Astrocyte (in vitro differentiated cells and primary cell): ENCODE measurements around the gene IFI30. TPM values are rescaled to one million over a fixed set of nuclear protein-coding genes. Genes with fewer than 3 reads are reported as not detected.

Experiments
- DNase-seq: peaks from one replicate; pipeline ENCODE4 v3.0.0-alpha.2; 2010; ENCODE audit warnings: low read depth
- FAIRE-seq: peaks from 2 replicates; lab custom pipeline; 2011; peaks lifted over from hg19 to GRCh38; lab: Jason Lieb, UNC
- H2AFZ ChIP-seq: 2 replicates; pipeline ENCODE4 v1.6.0; 2012; ENCODE audit warnings: low read depth, low read length, inconsistent platforms
- H3K27ac ChIP-seq: 2 replicates; pipeline ENCODE4 v1.5.1; 2011; ENCODE audit warnings: low read depth, low read length, inconsistent platforms
- H3K27me3 ChIP-seq: 2 replicates; pipeline ENCODE4 v1.6.0; 2011; ENCODE audit warnings: low read length, inconsistent platforms; ENCODE audit not compliant: insufficient read depth
- H3K36me3 ChIP-seq: 2 replicates; pipeline ENCODE4 v1.5.1; 2011; ENCODE audit warnings: low read length, inconsistent platforms; ENCODE audit not compliant: insufficient read depth
- H3K4me1 ChIP-seq: 2 replicates; pipeline ENCODE4 v1.5.1; 2011; ENCODE audit warnings: low read length, inconsistent platforms; ENCODE audit not compliant: insufficient read depth
- H3K4me2 ChIP-seq: 2 replicates; pipeline ENCODE4 v1.6.0; 2012; ENCODE audit warnings: low read length, inconsistent platforms
- H3K4me3 ChIP-seq: 2 replicates; pipeline ENCODE4 v1.5.1; 2011; ENCODE audit warnings: low read depth, mild to moderate bottlenecking, low read length, inconsistent platforms; ENCODE audit not compliant: insufficient read depth
- H3K79me2 ChIP-seq: 2 replicates; pipeline ENCODE4 v1.6.0; 2012; ENCODE audit warnings: mild to moderate bottlenecking, low read length, inconsistent platforms; ENCODE audit not compliant: insufficient read depth
- H3K9ac ChIP-seq: 2 replicates; pipeline ENCODE4 v1.6.0; 2012; ENCODE audit warnings: mild to moderate bottlenecking, low read length, inconsistent platforms
- H3K9me3 ChIP-seq: 2 replicates; pipeline ENCODE4 v1.5.1; 2012; ENCODE audit warnings: low read depth, mild to moderate bottlenecking, low read length, inconsistent platforms; ENCODE audit not compliant: insufficient read depth
- H4K20me1 ChIP-seq: 2 replicates; pipeline ENCODE4 v1.6.0; 2012; ENCODE audit warnings: low read length, inconsistent platforms; ENCODE audit not compliant: insufficient read depth
- H3K27ac Mint-ChIP-seq: one replicate; pipeline ENCODE4 v1.8.0; 2021; ENCODE audit warnings: mild to moderate bottlenecking, mixed read lengths; ENCODE audit not compliant: unreplicated experiment
- H3K27me3 Mint-ChIP-seq: one replicate; pipeline ENCODE4 v1.8.0; 2021; ENCODE audit warnings: low read depth, mixed read lengths; ENCODE audit not compliant: unreplicated experiment
- H3K36me3 Mint-ChIP-seq: one replicate; pipeline ENCODE4 v1.8.0; 2021; ENCODE audit warnings: low read depth, mixed read lengths; ENCODE audit not compliant: unreplicated experiment
- H3K4me1 Mint-ChIP-seq: one replicate; pipeline ENCODE4 v1.8.0; 2021; ENCODE audit warnings: low read depth, mixed read lengths; ENCODE audit not compliant: unreplicated experiment
- H3K4me3 Mint-ChIP-seq: one replicate; pipeline ENCODE4 v1.8.0; 2021; ENCODE audit warnings: mild to moderate bottlenecking, moderate library complexity, mixed read lengths; ENCODE audit not compliant: unreplicated experiment
- H3K9me3 Mint-ChIP-seq: one replicate; pipeline ENCODE4 v1.8.0; 2021; ENCODE audit warnings: mild to moderate bottlenecking, mixed read lengths; ENCODE audit not compliant: unreplicated experiment
- EZH2 ChIP-seq: IDR thresholded peaks from 2 replicates; pipeline ENCODE4 v1.6.1; 2012; ENCODE audit warnings: mild to moderate bottlenecking, low read length, inconsistent platforms; ENCODE audit not compliant: insufficient read depth
- total RNA-seq: library from RNA; stranded (reverse); gene quantifications from 2 replicates; pipeline ENCODE4 v1.2.1, GENCODE V29; 2021
- TF ChIP-seq, protein P1 (sequence below): IDR thresholded peaks from 2 replicates; pipeline ENCODE4 v1.5.1; 2011; ENCODE audit warnings: low read depth, mild to moderate bottlenecking, inconsistent platforms, low read length, moderate library complexity; ENCODE audit not compliant: insufficient read depth

The IFI30 gene
- total RNA-seq, 1 donor from 2014 or later = 2.3 TPM

DNA sequence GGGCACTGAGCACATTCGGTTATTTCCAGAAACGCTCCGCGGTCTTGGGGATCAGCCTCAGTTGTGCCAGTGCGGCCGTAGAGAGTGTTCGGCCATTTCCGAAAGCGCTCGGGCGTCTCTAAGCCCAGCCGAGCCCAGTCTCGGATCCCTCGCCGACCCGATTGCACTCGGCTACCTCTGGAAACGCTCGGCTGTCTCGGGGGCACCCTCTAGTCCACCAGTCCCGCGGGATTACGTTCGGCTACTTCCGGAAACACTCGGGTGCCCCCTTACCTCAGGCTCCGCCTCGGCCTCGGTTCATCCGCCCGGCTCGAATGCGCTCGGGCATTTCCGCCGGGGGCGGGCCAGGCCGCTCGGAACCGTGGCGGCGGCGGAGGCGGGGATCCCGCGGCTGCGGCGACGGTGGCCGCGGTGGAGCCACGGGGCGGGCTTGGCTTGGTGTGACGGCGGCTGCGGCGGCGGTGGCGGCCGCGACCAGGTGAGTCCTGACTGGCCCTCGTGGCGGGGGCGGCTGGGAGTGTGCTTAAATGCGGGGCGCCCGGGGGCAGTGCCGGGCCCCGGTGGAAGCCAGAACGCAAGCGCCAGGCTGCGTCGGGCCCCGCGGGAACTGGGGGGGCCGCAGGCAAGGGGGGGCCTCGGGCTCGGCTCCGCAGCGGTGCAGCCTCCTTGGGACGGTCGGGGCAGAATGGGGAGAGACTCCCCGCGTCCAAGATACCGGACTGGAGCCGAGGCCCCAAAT lies 20.6 kb upstream of the IFI30 start, which contains the start of gene PIK3R2:
TSS of gene PIK3R2 (plus strand) at position 347 of the 739 bp plus-strand sequence. CDS start 2,717 bp downstream, outside the sequence.
- peak; percentile 96 for FAIRE-seq
- Histone ChIP-seq H3K4me2 (peak within 1 kb of the TSS; percentile 94), H2AFZ (peak within 1 kb of the TSS; percentile 82), H3K4me1 (peaks cover 23% of the 10 kb centered on the region), H3K27me3 (no peaks in the 10 kb centered on the region), H4K20me1 (peaks cover 28% of the 10 kb centered on the region), H3K4me3 (peak within 1 kb of the TSS; percentile 76), H3K36me3 (peaks cover 2% of the 10 kb centered on the region), H3K27ac (peak within 1 kb of the TSS; percentile 97), H3K9me3 (no peaks in the 10 kb centered on the region), H3K79me2 (peaks cover 29% of the 10 kb centered on the region), H3K9ac (peak within 1 kb of the TSS; percentile 97)
- Mint-ChIP-seq H3K4me3 (peak within 1 kb of the TSS; percentile 92), H3K9me3 (no peaks in the 10 kb centered on the region), H3K27ac (peak within 1 kb of the TSS; percentile 97), H3K36me3 (peaks cover 4% of the 10 kb centered on the region), H3K4me1 (peaks cover 7% of the 10 kb centered on the region), H3K27me3 (no peaks in the 10 kb centered on the region)
- DNase-seq = peak; percentile 87
- TF ChIP-seq, protein P1, sequence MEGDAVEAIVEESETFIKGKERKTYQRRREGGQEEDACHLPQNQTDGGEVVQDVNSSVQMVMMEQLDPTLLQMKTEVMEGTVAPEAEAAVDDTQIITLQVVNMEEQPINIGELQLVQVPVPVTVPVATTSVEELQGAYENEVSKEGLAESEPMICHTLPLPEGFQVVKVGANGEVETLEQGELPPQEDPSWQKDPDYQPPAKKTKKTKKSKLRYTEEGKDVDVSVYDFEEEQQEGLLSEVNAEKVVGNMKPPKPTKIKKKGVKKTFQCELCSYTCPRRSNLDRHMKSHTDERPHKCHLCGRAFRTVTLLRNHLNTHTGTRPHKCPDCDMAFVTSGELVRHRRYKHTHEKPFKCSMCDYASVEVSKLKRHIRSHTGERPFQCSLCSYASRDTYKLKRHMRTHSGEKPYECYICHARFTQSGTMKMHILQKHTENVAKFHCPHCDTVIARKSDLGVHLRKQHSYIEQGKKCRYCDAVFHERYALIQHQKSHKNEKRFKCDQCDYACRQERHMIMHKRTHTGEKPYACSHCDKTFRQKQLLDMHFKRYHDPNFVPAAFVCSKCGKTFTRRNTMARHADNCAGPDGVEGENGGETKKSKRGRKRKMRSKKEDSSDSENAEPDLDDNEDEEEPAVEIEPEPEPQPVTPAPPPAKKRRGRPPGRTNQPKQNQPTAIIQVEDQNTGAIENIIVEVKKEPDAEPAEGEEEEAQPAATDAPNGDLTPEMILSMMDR = no peak
- TF ChIP-seq EZH2 = no peak

- peaks cover 5% of the 10 kb centered on the region for H3K36me3 Mint-ChIP-seq
- no peaks in the 10 kb centered on the region for H3K9me3 Mint-ChIP-seq
- no peak for DNase-seq
- no peak for TF ChIP-seq EZH2
- TF ChIP-seq, protein P1 = no peak
- Histone ChIP-seq H3K4me2 (peak overlapping the region; percentile 94), H3K79me2 (peaks cover 29% of the 10 kb centered on the region), H3K4me1 (peaks cover 23% of the 10 kb centered on the region), H4K20me1 (peaks cover 28% of the 10 kb centered on the region), H2AFZ (peak overlapping the region; percentile 67), H3K36me3 (peaks cover 2% of the 10 kb centered on the region), H3K27me3 (no peaks in the 10 kb centered on the region), H3K4me3 (peak overlapping the region; percentile 76), H3K27ac (peak overlapping the region; percentile 78), H3K9ac (peak overlapping the region; percentile 97), H3K9me3 (no peaks in the 10 kb centered on the region)
- peaks cover 7% of the 10 kb centered on the region for H3K4me1 Mint-ChIP-seq
- no peaks in the 10 kb centered on the region for H3K27me3 Mint-ChIP-seq
- peak overlapping the region; percentile 92 for H3K4me3 Mint-ChIP-seq
- peak overlapping the region; percentile 91 for H3K27ac Mint-ChIP-seq
- no peak for FAIRE-seq
Measured at GRCh38 chr19:18153556-18154134, 20.0 kb upstream of the IFI30 start.
